Ovary (tissue), 9 donors: ENCODE data around the gene TMEM132D. TPM values are rescaled to one million over a fixed set of nuclear protein-coding genes. Genes with fewer than 3 reads are reported as not detected.

Source experiments
- DNase-seq, 5 donors: peaks; one replicate each; pipeline ENCODE4 v3.0.0-alpha.2; 2019 to 2020
- H3K27ac ChIP-seq, 2 donors: fragments of 200-600 bp; one replicate each; pipeline versions ENCODE4 v1.5.1 to v1.8.0; 2019 to 2022
- H3K27me3 ChIP-seq: fragments of 200-600 bp; one replicate; pipeline ENCODE4 v1.8.0; 2022
- H3K36me3 ChIP-seq: fragments of 200-600 bp; sonication (generic); one replicate; pipeline ENCODE4 v1.5.1; 2019
- H3K4me1 ChIP-seq: one replicate; pipeline ENCODE4 v1.8.1; 2013; ENCODE audit warnings: mild to moderate bottlenecking, moderate library complexity; ENCODE audit not compliant: insufficient read depth
- H3K4me3 ChIP-seq: fragments of 200-600 bp; sonication (generic); one replicate; pipeline ENCODE4 v1.5.1; 2017
- H3K9me3 ChIP-seq, 2 donors: fragments of 200-600 bp in 1 of 2; sonication (generic) in 1 of 2; one replicate each; pipeline versions ENCODE4 v1.5.1 to v1.8.1; 2013 to 2019; ENCODE audit warnings: mild to moderate bottlenecking in 1 of 2, moderate library complexity in 1 of 2
- EP300 ChIP-seq: sonication (generic); formaldehyde crosslinking; IDR thresholded peaks from one replicate; pipeline ENCODE4 v1.6.1; 2017; ENCODE audit warnings: antibody characterized with exemption
- POLR2A ChIP-seq: fragments of 450-650 bp; IDR thresholded peaks from one replicate; pipeline ENCODE4 v1.6.1; 2017; ENCODE audit warnings: antibody characterized with exemption, mild to moderate bottlenecking, moderate library complexity
- WGBS, 3 donors: extraction: QIAGEN DNeasy Blood & Tissue Kit in 1 of 3; methylation state at CpG; one replicate each; pipeline versions ENCODE4 v1.1.5 to v1.1.7; 2013 to 2017; 5-methylcytosine and 5-hydroxymethylcytosine counted together
- intact Hi-C, 4 donors: fragments of 100-400 bp; cut with DNase I; formaldehyde crosslinking; loops; one replicate each; pipeline versions ENCODE4 v1.11.0 to v1.15.1; 2022 to 2023
- polyA plus RNA-seq, 2 donors: library from polyadenylated mRNA; stranded (reverse); fragments of 200-250 nt in 1 of 2; fragments of 350-450 nt in 1 of 2; fragmentation: Illumina TruSeq in 1 of 2; extraction: RNeasy Lipid Tissue Mini Kit (QIAGEN cat#74804) in 1 of 2; gene quantifications; one replicate each; pipeline ENCODE4 v1.2.3, GENCODE V29; 2013 to 2014
- total RNA-seq, 7 donors: library from RNA; depleted of rRNA in 2 of 7; stranded (reverse); fragments of >200 nt in 2 of 7; fragmentation: NEBNext Ultra II Directional in 3 of 7; extraction: Animal tissue kit (Norgen Biotek cat#: 25700) in 3 of 7; gene quantifications; one replicate each; pipeline versions ENCODE4 v1.1.0 to v1.2.4, GENCODE V29; 2016 to 2023
- TF ChIP-seq, protein P1 (sequence below), 3 donors: fragments of 450-650 bp in 2 of 3; fragments of 200-600 bp in 1 of 3; IDR thresholded peaks; one replicate each; pipeline versions ENCODE4 v1.5.1 to v1.8.0; 2016 to 2022; ENCODE audit warnings: antibody characterized with exemption in 3 of 3, mild to moderate bottlenecking in 1 of 3
- donor health status: DM: no; HTN: no; CAD: no; lungs with moderate emphysema.
- donor health status: DM: no; HTN: no; CAD: no.
- donor health status: Bipolar disorder and iron deficiency.
- donor health status: DM: yes; HTN: yes; CAD: no.
- donor health status: DM: no; HTN: no; CAD: no.
- donor health status: DM: yes; HTN: yes; CAD: no.

Gene TMEM132D
- total and polyA plus RNA-seq, 9 donors: 0.04 TPM; not detected in 8

DNA sequence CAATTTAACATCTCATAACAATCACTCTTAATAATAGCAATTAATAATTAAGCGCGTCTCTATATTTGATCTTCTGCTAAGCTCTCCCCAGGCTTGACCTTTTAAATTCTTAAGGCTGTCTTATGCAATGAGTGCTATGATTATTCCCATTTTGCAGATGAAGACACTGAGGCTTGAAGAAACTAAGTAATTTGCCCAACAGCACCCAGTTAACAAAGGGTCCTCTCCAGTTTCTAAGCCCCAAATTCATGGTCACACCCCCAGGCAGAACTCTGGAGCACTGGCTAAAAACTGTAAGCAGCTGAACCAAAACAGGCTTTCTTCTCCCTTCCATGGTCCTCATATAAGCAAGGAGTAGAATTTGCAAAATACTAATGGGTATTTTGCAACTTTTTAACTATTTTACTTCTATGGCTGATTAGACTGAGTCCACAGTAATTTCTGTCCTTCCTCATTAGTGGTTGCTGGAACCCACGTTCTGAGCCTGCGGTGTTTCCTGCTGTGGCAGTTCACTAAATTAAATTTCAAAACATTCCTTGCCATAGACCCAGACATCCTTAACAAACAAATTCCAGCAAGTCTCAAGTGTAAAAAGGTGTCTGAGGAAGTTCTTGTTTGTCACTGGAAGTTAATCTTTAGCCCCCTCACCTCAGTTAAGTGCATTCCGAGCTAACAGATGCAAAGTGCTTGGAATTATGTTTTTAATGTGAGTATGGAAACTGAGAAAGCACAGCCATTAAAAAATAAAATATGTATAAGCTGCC, 76.5 kb downstream of the TMEM132D start:
- 64 to 67% (median 67%) methylated on average over 5 of the region's 5 CpGs for WGBS, 3 donors
- Histone ChIP-seq H3K4me1 (no peaks in the 10 kb centered on the region), H3K27me3 (no peaks in the 10 kb centered on the region), H3K9me3 (no peaks in the 10 kb centered on the region), H3K36me3 (no peaks in the 10 kb centered on the region), H3K27ac (no peak overlapping the region), H3K4me3 (no peak overlapping the region)
- TF ChIP-seq, protein P1, sequence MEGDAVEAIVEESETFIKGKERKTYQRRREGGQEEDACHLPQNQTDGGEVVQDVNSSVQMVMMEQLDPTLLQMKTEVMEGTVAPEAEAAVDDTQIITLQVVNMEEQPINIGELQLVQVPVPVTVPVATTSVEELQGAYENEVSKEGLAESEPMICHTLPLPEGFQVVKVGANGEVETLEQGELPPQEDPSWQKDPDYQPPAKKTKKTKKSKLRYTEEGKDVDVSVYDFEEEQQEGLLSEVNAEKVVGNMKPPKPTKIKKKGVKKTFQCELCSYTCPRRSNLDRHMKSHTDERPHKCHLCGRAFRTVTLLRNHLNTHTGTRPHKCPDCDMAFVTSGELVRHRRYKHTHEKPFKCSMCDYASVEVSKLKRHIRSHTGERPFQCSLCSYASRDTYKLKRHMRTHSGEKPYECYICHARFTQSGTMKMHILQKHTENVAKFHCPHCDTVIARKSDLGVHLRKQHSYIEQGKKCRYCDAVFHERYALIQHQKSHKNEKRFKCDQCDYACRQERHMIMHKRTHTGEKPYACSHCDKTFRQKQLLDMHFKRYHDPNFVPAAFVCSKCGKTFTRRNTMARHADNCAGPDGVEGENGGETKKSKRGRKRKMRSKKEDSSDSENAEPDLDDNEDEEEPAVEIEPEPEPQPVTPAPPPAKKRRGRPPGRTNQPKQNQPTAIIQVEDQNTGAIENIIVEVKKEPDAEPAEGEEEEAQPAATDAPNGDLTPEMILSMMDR (IDR thresholded peaks at IDR 0.05): no peak
- intact Hi-C loops: no loop called here
- DNase-seq: no peak

DNA sequence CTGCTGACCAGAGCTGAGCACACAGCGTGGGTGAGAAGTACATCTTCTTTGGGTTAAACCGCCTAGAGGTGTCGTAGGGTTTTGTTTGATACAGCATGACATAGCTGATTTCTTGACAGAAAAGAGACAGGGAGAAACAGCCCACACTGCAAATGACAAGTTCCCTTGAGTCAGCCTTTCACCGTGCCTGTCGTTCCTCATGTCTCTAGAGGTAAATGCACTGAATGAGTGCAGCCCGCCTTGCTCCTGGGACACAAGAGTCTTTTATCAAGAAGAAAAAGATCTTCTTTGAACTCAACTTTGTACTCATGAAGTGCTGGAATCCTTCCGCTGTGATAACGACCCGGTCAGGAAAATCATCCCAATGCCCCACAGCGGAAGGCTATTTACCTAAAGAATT, 77.6 kb downstream of the TMEM132D start:
- H3K4me1 ChIP-seq: no peaks in the 10 kb centered on the region
- DNase-seq: no peak
- TF ChIP-seq POLR2A: no peak
- no peak overlapping the region for H3K27ac ChIP-seq
- H3K27me3 ChIP-seq: no peaks in the 10 kb centered on the region
- no peak overlapping the region for H3K4me3 ChIP-seq
- intact Hi-C loops: no loop called here
- 57 to 75% (median 63%) methylated on average over 10 of the region's 10 CpGs for WGBS, 3 donors
- no peaks in the 10 kb centered on the region for H3K9me3 ChIP-seq
- H3K36me3 ChIP-seq: no peaks in the 10 kb centered on the region

DNA sequence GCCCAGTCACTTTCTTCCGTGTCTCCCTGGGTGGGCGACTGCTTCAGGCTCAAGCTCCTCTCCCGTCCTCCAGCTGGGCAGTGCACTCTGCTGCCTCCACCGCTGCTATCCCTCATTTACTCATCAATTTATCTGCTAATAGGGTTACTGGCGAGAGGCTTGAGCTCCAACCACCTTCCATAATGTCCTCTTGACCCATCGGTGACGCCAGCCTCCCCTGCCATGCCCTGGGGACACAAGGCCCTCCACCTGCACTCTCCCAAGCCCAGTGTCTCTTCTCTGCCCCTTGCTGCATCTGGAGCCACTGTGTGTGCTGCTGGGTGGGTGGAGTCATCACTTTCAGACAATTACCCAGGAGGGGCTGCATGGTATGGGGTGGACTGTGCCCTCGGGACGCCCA, 78.5 kb downstream of the TMEM132D start:
- intact Hi-C loops: no loop called here
- no peak overlapping the region for H3K4me3 ChIP-seq
- DNase-seq: no peak

DNA sequence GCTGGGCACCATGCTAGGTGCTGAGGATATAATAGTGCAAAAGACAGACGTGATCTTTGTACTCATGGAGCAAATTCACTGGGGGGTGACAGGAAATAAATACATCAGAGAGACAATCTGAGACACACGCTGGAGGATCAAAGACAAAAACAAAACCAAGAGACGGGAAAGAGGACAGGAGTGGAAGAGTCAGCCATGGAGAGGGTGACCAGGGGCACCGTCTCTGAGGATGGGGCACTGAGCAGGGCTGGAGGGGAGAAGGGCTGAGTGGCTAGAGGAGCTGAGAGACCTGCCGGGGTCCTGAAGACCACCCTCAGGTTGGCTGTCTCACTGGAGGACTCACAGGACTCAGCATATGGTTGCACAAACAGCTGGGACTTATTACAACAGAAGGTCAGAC, 81.9 kb downstream of the TMEM132D start:
- no peak overlapping the region for H3K4me3 ChIP-seq
- WGBS, 3 donors: 56 to 72% (median 59%) methylated on average over 5 of the region's 5 CpGs
- no peaks in the 10 kb centered on the region for H3K27me3 ChIP-seq
- H3K9me3 ChIP-seq: no peaks in the 10 kb centered on the region
- TF ChIP-seq EP300: no peak
- TF ChIP-seq, protein P1 (IDR thresholded peaks at IDR 0.05): no peak
- TF ChIP-seq POLR2A: no peak
- intact Hi-C loops: no loop called here
- no peaks in the 10 kb centered on the region for H3K4me1 ChIP-seq
- no peak overlapping the region for H3K27ac ChIP-seq
- DNase-seq: no peak
- no peaks in the 10 kb centered on the region for H3K36me3 ChIP-seq

More for the DNA sequence above, 78.5 kb downstream of the TMEM132D start:
- H3K36me3 ChIP-seq: no peaks in the 10 kb centered on the region
- no peaks in the 10 kb centered on the region for H3K27me3 ChIP-seq
- no peaks in the 10 kb centered on the region for H3K4me1 ChIP-seq
- 54 to 75% (median 64%) methylated on average over 8 to 9 of the region's 9 CpGs for WGBS, 3 donors
- no peak overlapping the region for H3K27ac ChIP-seq
- no peaks in the 10 kb centered on the region for H3K9me3 ChIP-seq
- TF ChIP-seq POLR2A (no peak), EP300 (no peak)
- TF ChIP-seq, protein P1 (IDR thresholded peaks at IDR 0.05): no peak

DNA sequence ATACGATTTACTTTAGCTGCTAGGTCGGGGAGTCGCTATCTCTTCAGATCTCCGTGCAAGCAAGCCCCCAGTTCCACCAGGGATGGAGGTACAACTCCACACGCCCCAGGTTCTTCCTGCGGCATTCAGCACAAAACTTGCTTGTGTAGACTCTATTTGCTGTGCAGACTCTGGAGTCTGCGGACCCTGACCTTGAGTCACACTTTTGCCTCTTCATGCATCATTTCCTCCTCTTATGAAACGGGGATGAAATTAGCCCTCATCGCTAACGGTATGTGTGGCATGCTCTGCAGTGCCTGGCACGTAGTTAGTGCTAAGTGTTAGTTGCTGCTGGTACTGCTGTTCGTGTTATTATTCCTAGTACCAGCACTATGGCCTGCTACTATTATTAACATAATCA, 84.4 kb downstream of the TMEM132D start:
- Histone ChIP-seq H3K27me3 (no peaks in the 10 kb centered on the region), H3K9me3 (no peaks in the 10 kb centered on the region), H3K27ac (no peak overlapping the region), H3K4me1 (no peaks in the 10 kb centered on the region), H3K36me3 (no peaks in the 10 kb centered on the region), H3K4me3 (no peak overlapping the region)
- 67 to 73% (median 67%) methylated on average over 12 of the region's 12 CpGs for WGBS, 3 donors
- no peak for DNase-seq
- intact Hi-C loops: no loop called here
- TF ChIP-seq POLR2A: no peak
- no peak for TF ChIP-seq EP300
- TF ChIP-seq, protein P1 (IDR thresholded peaks at IDR 0.05): no peak
